GM12891 (cell line): Measurements from ENCODE around the gene MT1A.

ENCODE experiments used
- PAX5 ChIP-seq: IDR thresholded peaks from 2 replicates; pipeline ENCODE4 v1.6.1; 2011; ENCODE audit warnings: low read length, moderate library complexity, mild to moderate bottlenecking; ENCODE audit not compliant: insufficient read depth, severe bottlenecking
- POLR2A ChIP-seq: IDR thresholded peaks from 2 replicates; pipeline ENCODE4 v1.6.1; 2011; ENCODE audit warnings: low read depth, low read length, control low read depth
- POLR2AphosphoS5 ChIP-seq: IDR thresholded peaks from 2 replicates; pipeline ENCODE4 v1.6.1; 2011; ENCODE audit warnings: low read depth, low read length, control low read depth
- SPI1 ChIP-seq: IDR thresholded peaks from 2 replicates; pipeline ENCODE4 v1.6.1; 2011; ENCODE audit warnings: low read depth, low read length, control low read depth
- TAF1 ChIP-seq: IDR thresholded peaks from 2 replicates; pipeline ENCODE4 v1.6.1; 2011; ENCODE audit warnings: low read depth, low read length, control low read depth

- no peak for TF ChIP-seq POLR2A
- no peak for TF ChIP-seq PAX5
- no peak for TF ChIP-seq POLR2AphosphoS5
- TF ChIP-seq SPI1: no peak
- no peak for TF ChIP-seq TAF1
These were observed 18.0 kb upstream of the MT1A start for GRCh38 chr16:56620339-56620897.
